Measurements from ENCODE around the gene PRR5L. TPM values are rescaled to one million over a fixed set of nuclear protein-coding genes. Genes with fewer than 3 reads are reported as not detected.

Gene PRR5L
- total RNA-seq, 4 donors from 2014 or later = 2.2 to 10.9 (median 3.5) TPM

DNA sequence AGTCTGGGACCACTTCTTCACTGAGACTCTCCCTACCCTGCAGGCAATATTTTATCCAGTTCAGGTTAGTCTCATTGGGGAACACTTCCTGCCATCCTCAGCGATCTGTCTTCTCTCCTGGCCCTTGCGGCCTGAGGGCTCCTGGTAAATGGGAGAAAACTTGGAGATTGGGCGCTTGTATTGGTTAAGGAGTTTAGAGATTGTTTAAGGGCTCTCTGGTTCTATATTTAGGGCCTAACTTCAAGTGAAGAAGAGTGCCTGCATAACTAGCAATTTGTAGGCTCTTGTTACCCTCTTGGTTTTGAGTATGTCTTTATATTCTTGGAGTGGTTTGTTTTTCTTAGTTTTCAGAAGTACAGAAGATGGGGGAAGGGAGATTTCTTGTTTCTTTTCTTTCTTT lies 141.3 kb downstream of the PRR5L start:
- Histone ChIP-seq H3K27ac (no peak overlapping the region), H3K36me3 (no peaks in the 10 kb centered on the region), H3K4me3 (no peak overlapping the region), H3K4me1 (peaks cover 9% of the 10 kb centered on the region), H3K9me3 (no peaks in the 10 kb centered on the region), H3K27me3 (no peaks in the 10 kb centered on the region)
- DNase-seq (ENCODE audit: low spot score in 2 of 2) = no peak
- 87% methylated on average over 3 of the region's 3 CpGs for WGBS
- TF ChIP-seq POLR2AphosphoS5 (IDR thresholded peaks at IDR 0.05) (no peak), POLR2A (IDR thresholded peaks at IDR 0.05) (no peak), EP300 (IDR thresholded peaks at IDR 0.05) (no peak)
- TF ChIP-seq, protein P1, sequence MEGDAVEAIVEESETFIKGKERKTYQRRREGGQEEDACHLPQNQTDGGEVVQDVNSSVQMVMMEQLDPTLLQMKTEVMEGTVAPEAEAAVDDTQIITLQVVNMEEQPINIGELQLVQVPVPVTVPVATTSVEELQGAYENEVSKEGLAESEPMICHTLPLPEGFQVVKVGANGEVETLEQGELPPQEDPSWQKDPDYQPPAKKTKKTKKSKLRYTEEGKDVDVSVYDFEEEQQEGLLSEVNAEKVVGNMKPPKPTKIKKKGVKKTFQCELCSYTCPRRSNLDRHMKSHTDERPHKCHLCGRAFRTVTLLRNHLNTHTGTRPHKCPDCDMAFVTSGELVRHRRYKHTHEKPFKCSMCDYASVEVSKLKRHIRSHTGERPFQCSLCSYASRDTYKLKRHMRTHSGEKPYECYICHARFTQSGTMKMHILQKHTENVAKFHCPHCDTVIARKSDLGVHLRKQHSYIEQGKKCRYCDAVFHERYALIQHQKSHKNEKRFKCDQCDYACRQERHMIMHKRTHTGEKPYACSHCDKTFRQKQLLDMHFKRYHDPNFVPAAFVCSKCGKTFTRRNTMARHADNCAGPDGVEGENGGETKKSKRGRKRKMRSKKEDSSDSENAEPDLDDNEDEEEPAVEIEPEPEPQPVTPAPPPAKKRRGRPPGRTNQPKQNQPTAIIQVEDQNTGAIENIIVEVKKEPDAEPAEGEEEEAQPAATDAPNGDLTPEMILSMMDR (IDR thresholded peaks at IDR 0.05) = no peak

DNA sequence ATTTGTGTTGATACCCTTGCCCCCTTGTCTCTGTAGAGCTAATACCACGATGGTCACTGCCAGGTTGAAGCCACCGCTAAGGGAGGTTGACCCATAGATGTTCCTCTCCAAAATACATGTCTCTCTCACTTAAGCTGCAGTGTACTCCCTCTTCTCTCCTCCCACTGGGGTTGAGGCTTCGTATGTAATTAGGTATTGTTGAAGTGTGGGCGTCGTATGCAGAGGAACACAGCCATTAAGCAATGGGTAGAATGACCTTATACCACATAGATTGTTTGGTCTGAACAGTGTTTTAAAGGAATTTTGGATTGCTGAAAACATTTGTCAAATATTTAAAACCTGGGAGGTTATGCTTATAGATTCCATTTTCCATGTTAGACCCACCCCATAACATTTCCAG lies 142.0 kb downstream of the PRR5L start:
- H3K4me1 ChIP-seq = peaks cover 9% of the 10 kb centered on the region
- no peaks in the 10 kb centered on the region for H3K9me3 ChIP-seq
- H3K4me3 ChIP-seq = no peak overlapping the region
- no peak for TF ChIP-seq POLR2A (IDR thresholded peaks at IDR 0.05)
- TF ChIP-seq, protein P1 (IDR thresholded peaks at IDR 0.05) = no peak
- no peak for TF ChIP-seq POLR2AphosphoS5 (IDR thresholded peaks at IDR 0.05)
- no peak for TF ChIP-seq EP300 (IDR thresholded peaks at IDR 0.05)
- no peaks in the 10 kb centered on the region for H3K27me3 ChIP-seq
- no peaks in the 10 kb centered on the region for H3K36me3 ChIP-seq
- no peak overlapping the region for H3K27ac ChIP-seq
- no peak for DNase-seq (ENCODE audit: low spot score in 2 of 2)
- WGBS = 94% methylated on average over 5 of the region's 5 CpGs

DNA sequence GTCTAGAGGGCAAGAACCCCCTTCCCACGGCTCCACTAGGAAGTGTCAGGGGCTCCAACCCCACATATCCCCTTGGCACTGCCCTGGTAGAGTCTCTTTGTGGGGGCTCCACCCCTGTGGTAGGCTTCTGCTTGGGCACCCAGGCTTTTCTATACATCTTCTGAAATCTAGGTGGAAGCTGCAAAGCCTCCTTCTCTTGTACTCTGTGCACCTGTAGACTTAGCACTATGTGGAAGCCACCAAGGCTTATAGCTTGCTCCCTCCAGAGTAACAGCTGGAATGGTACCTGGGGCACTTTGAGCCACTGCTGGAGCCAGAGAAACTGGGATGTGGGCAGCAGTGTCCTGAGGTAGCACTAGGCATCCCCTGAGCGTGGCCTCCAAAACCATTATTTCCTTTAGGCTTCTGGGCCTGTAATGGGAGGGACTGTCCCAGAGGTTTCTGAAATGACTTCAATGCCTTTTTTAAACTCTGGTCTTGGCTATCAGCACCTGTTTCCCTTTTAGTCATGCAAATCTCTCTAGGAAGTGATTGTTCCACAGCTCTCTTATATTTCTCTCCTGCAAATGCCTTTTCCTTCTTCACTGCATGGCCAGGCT lies 145.6 kb downstream of the PRR5L start:
- Histone ChIP-seq H3K4me1 (no peaks in the 10 kb centered on the region), H3K4me3 (no peak overlapping the region), H3K9me3 (no peaks in the 10 kb centered on the region), H3K27me3 (no peaks in the 10 kb centered on the region), H3K27ac (no peak overlapping the region), H3K36me3 (no peaks in the 10 kb centered on the region)
- WGBS = 92% methylated on average over 2 of the region's 2 CpGs
- no peak for DNase-seq (ENCODE audit: low spot score in 2 of 2)
- TF ChIP-seq POLR2A (IDR thresholded peaks at IDR 0.05) (no peak), EP300 (IDR thresholded peaks at IDR 0.05) (no peak)
- TF ChIP-seq, protein P1 (IDR thresholded peaks at IDR 0.05) = no peak

DNA sequence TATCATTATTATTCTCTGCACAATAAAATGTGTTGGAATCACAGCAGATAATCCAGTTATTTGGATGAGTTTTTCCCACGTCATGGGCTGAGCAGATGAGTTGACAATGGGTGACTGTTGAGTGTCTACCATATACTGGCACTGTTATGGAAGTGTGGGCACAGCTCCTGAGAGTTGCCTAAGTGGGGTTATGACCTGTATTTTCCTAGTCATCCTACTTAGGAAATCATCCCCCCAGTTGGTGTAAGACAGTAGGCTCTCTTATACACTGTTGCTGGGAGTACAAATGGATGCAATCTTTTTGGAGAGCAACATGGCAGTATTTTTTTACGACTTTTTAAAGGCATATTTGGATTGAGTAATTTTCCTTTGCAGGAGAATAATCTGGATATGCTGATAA lies 147.6 kb downstream of the PRR5L start:
- Histone ChIP-seq H3K36me3 (no peaks in the 10 kb centered on the region), H3K4me1 (no peaks in the 10 kb centered on the region), H3K9me3 (no peaks in the 10 kb centered on the region), H3K27ac (no peak overlapping the region), H3K4me3 (no peak overlapping the region), H3K27me3 (no peaks in the 10 kb centered on the region)
- no peak for DNase-seq (ENCODE audit: low spot score in 2 of 2)
- 97% methylated on average over 2 of the region's 2 CpGs for WGBS
- TF ChIP-seq POLR2AphosphoS5 (IDR thresholded peaks at IDR 0.05) = no peak
- no peak for TF ChIP-seq POLR2A (IDR thresholded peaks at IDR 0.05)
- no peak for TF ChIP-seq EP300 (IDR thresholded peaks at IDR 0.05)
- TF ChIP-seq, protein P1 (IDR thresholded peaks at IDR 0.05) = no peak

DNA sequence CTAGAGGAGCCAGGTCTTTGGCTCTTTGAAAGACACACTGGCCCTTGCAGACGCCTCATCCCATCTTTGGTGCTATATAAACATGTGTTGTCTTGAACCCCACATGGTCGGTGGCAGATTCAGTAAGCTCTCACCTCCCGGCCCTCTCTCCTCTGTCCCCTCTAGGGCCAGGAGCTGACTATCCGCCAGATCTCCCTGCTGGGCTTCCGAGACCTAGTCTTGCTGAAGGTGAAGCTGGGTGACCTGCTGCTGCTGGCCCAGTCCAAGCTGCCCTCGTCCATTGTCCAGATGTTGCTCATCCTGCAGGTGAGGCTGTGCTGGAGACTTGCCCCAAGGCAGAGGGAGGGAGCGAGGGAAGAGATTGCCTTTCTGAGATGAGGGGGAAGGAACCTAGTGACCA lies 150.0 kb downstream of the PRR5L start:
- H3K27ac ChIP-seq = no peak overlapping the region
- TF ChIP-seq EP300 (IDR thresholded peaks at IDR 0.05) = no peak
- TF ChIP-seq, protein P1 (IDR thresholded peaks at IDR 0.05) = no peak
- no peaks in the 10 kb centered on the region for H3K27me3 ChIP-seq
- no peaks in the 10 kb centered on the region for H3K9me3 ChIP-seq
- peaks cover 10% of the 10 kb centered on the region for H3K4me1 ChIP-seq
- no peak overlapping the region for H3K4me3 ChIP-seq
- no peaks in the 10 kb centered on the region for H3K36me3 ChIP-seq
- DNase-seq (ENCODE audit: low spot score in 2 of 2) = no peak
- WGBS = 94% methylated on average over 7 of the region's 7 CpGs
